OCI-LY1 (cell line): Measurements from ENCODE around the gene DIRAS2.

Experiments
- H2AFZ ChIP-seq: fragments of 200-600 bp; sonication (generic), shearing (Covaris generic); 2 replicates; pipeline ENCODE4 v1.6.0; 2014; ENCODE audit warnings: antibody characterized with exemption, mild to moderate bottlenecking, low read length
- H3F3A ChIP-seq: fragments of 200-600 bp; sonication (generic), shearing (Covaris generic); 2 replicates; pipeline ENCODE4 v1.6.0; 2014; ENCODE audit warnings: mild to moderate bottlenecking, antibody characterized with exemption, low read length, moderate library complexity; ENCODE audit not compliant: insufficient read depth
- H3K27ac ChIP-seq: fragments of 200-600 bp; sonication (generic); 2 replicates; pipeline ENCODE4 v1.5.1; 2014; ENCODE audit warnings: low read length, mixed run types, mild to moderate bottlenecking, low read depth; ENCODE audit not compliant: poor library complexity, severe bottlenecking
- H3K27me3 ChIP-seq: fragments of 200-600 bp; sonication (generic); 2 replicates; pipeline ENCODE4 v1.6.0; 2014; ENCODE audit warnings: antibody characterized with exemption, mild to moderate bottlenecking, low read length, moderate library complexity; ENCODE audit not compliant: insufficient read depth
- H3K36me3 ChIP-seq: fragments of 200-600 bp; sonication (generic); 2 replicates; pipeline ENCODE4 v1.6.1; 2014; ENCODE audit warnings: mild to moderate bottlenecking, antibody characterized with exemption, low read length, moderate library complexity, mixed read lengths; ENCODE audit not compliant: insufficient read depth
- H3K4me1 ChIP-seq: fragments of 200-600 bp; sonication (generic); 2 replicates; pipeline ENCODE4 v1.5.1; 2014; ENCODE audit warnings: mild to moderate bottlenecking, low read length, moderate library complexity; ENCODE audit not compliant: insufficient read depth, severe bottlenecking
- H3K4me2 ChIP-seq: fragments of 200-600 bp; sonication (generic), shearing (Covaris generic); 2 replicates; pipeline ENCODE4 v1.6.1; 2014; ENCODE audit warnings: low read length
- H3K4me3 ChIP-seq: fragments of 200-600 bp; sonication (generic); 2 replicates; pipeline ENCODE4 v1.5.1; 2014; ENCODE audit warnings: low read length, low read depth, mild to moderate bottlenecking, mixed read lengths; ENCODE audit not compliant: poor library complexity, severe bottlenecking
- H3K79me2 ChIP-seq: fragments of 200-600 bp; shearing (Covaris generic); 2 replicates; pipeline ENCODE4 v1.6.1; 2016; ENCODE audit warnings: mixed run types, low read length, mixed read lengths; ENCODE audit not compliant: insufficient read depth
- H3K9ac ChIP-seq: fragments of 200-600 bp; sonication (generic), shearing (Covaris generic); 2 replicates; pipeline ENCODE4 v1.6.1; 2014; ENCODE audit warnings: mild to moderate bottlenecking, low read length, mixed read lengths
- H3K9me2 ChIP-seq: fragments of 200-600 bp; sonication (generic), shearing (Covaris generic); 2 replicates; pipeline ENCODE4 v1.6.1; 2014; ENCODE audit warnings: low read depth, mild to moderate bottlenecking, low read length, mixed read lengths
- H3K9me3 ChIP-seq: fragments of 200-600 bp; shearing (Covaris generic); 2 replicates; pipeline ENCODE4 v1.6.1; 2014; ENCODE audit warnings: low read length, mixed read lengths
- H4K20me1 ChIP-seq: fragments of 200-600 bp; sonication (generic), shearing (Covaris generic); 2 replicates; pipeline ENCODE4 v1.6.0; 2016; ENCODE audit warnings: mild to moderate bottlenecking, low read length; ENCODE audit not compliant: insufficient read depth
- EZH2 ChIP-seq: fragments of 200-600 bp; sonication (generic), shearing (Covaris generic); IDR thresholded peaks from 2 replicates; pipeline ENCODE4 v1.8.0; 2017; ENCODE audit warnings: borderline replicate concordance, mixed run types, mild to moderate bottlenecking, antibody characterized with exemption, low read length, moderate library complexity, mixed read lengths
- TF ChIP-seq, protein P1 (sequence below): fragments of 200-600 bp; sonication (generic), shearing (Covaris generic); IDR thresholded peaks from 2 replicates; pipeline ENCODE4 v1.5.1; 2017; ENCODE audit warnings: mild to moderate bottlenecking, antibody characterized with exemption, low read length, moderate library complexity, mixed read lengths

The DIRAS2 gene, protein sequence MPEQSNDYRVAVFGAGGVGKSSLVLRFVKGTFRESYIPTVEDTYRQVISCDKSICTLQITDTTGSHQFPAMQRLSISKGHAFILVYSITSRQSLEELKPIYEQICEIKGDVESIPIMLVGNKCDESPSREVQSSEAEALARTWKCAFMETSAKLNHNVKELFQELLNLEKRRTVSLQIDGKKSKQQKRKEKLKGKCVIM

DNA sequence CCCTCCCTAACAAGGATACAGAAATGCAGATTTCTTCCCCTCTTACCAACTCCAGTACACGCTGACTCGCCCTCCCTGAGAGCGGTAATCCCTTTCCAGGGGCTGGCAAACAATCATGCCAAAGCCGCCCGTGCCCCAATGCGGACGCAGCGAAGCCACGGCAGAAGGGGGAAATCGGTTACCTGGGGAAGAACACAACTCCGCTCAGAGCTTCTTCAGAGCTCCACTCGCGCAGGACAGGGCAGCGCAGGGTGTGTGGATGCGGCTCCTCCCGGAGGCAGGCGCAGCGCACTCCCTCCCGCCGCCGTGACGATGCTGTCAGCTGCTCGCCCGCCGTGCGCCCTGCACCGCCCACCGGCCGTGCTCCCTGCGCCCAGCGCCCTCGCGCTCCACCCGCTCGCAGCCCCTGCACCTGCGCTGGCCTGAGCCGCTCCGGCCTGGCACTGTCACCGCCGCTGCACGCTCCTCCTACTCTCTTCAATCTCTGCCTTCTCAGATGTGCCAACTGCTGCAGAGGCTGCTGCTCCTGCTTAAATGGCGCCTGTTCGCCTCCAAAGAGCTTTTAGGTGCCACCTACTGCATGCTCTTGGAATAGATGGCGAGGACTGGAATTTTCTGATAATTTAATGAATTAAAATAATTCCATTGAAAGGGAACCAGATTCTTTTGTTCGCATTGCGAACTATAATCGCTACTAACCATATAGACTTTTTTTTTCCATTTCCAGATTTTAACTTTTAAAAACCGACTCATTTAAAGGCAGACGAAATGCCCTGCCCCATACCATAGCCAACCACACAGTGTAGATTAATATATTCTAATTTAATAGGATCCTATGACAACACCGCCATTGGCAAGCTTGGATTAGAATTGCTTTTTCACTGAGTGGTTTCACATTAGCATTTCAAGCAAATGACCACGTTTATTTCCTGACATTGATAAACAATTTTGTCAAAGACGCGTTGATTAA is at the start of gene DIRAS2:
DIRAS2 (minus strand) TSS at position 255 of the 970 bp plus-strand sequence. CDS start 28,997 bp downstream, outside the sequence.
- H3K9ac ChIP-seq, result no peak within 1 kb of the TSS
- no peaks in the 10 kb centered on the region for H3K79me2 ChIP-seq
- no peaks in the 10 kb centered on the region for H3K27me3 ChIP-seq
- TF ChIP-seq EZH2, result no peak
- TF ChIP-seq, protein P1, sequence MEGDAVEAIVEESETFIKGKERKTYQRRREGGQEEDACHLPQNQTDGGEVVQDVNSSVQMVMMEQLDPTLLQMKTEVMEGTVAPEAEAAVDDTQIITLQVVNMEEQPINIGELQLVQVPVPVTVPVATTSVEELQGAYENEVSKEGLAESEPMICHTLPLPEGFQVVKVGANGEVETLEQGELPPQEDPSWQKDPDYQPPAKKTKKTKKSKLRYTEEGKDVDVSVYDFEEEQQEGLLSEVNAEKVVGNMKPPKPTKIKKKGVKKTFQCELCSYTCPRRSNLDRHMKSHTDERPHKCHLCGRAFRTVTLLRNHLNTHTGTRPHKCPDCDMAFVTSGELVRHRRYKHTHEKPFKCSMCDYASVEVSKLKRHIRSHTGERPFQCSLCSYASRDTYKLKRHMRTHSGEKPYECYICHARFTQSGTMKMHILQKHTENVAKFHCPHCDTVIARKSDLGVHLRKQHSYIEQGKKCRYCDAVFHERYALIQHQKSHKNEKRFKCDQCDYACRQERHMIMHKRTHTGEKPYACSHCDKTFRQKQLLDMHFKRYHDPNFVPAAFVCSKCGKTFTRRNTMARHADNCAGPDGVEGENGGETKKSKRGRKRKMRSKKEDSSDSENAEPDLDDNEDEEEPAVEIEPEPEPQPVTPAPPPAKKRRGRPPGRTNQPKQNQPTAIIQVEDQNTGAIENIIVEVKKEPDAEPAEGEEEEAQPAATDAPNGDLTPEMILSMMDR, result no peak
- H3K4me3 ChIP-seq, result no peak within 1 kb of the TSS
- no peaks in the 10 kb centered on the region for H3K9me3 ChIP-seq
- no peaks in the 10 kb centered on the region for H4K20me1 ChIP-seq
- no peaks in the 10 kb centered on the region for H3K9me2 ChIP-seq
- no peaks in the 10 kb centered on the region for H3K4me1 ChIP-seq
- no peak within 1 kb of the TSS for H2AFZ ChIP-seq
- H3K36me3 ChIP-seq, result no peaks in the 10 kb centered on the region
- no peaks in the 10 kb centered on the region for H3F3A ChIP-seq
- H3K27ac ChIP-seq, result no peak within 1 kb of the TSS
- H3K4me2 ChIP-seq, result no peak within 1 kb of the TSS

DNA sequence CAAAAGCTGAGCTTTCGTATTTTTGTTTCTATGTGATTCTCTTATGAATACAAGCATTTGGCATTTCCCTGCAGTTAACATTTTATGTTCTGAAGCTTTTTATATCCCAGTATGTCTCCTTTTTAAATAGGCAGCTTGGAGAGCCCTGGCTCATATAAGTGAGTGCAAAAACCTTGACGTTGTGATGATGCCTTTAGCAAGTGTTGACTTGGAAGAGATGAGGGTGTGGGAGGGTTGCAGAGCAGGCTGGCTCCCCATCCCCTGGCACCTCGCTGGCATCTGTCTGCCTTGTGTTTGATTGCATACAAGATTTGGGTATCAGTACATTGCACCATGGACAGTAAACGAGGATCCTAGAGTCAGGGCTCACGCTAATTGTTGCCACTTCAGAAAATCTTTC is 42.1 kb upstream of the DIRAS2 start:
- no peak overlapping the region for H2AFZ ChIP-seq
- H3K4me1 ChIP-seq, result no peaks in the 10 kb centered on the region
- H3K9me3 ChIP-seq, result no peaks in the 10 kb centered on the region
- no peak overlapping the region for H3K27ac ChIP-seq
- no peak overlapping the region for H3K4me2 ChIP-seq
- no peak overlapping the region for H3K4me3 ChIP-seq
- H3K9me2 ChIP-seq, result no peaks in the 10 kb centered on the region
- no peaks in the 10 kb centered on the region for H3K36me3 ChIP-seq
- TF ChIP-seq, protein P1, result no peak
- TF ChIP-seq EZH2, result no peak
- H4K20me1 ChIP-seq, result no peaks in the 10 kb centered on the region
- no peaks in the 10 kb centered on the region for H3K79me2 ChIP-seq
- H3K27me3 ChIP-seq, result no peaks in the 10 kb centered on the region
- H3K9ac ChIP-seq, result no peak overlapping the region
- no peaks in the 10 kb centered on the region for H3F3A ChIP-seq

DNA sequence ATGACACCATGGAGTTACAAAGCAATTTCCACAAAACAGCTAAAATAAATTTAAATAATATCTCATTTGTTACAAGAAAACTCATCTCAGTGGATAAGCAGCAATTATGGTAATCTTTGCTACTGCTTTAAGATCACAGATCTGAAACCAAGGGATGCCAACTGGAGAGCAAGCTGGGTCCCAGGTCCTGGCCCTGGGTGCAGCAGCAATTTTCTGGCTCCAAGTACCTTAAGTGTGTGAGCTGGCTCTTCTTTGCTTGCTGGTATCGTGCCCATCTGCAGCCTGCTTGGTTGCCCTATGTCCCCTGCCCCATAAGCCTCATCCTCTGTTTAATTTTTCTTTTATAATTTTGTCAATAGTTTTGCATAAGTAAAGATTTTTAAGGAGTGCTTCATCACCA is 41.5 kb upstream of the DIRAS2 start:
- no peaks in the 10 kb centered on the region for H3F3A ChIP-seq
- H2AFZ ChIP-seq, result no peak overlapping the region
- no peaks in the 10 kb centered on the region for H3K36me3 ChIP-seq
- no peak overlapping the region for H3K4me2 ChIP-seq
- H3K79me2 ChIP-seq, result no peaks in the 10 kb centered on the region
- H3K27ac ChIP-seq, result no peak overlapping the region
- H3K9me3 ChIP-seq, result no peaks in the 10 kb centered on the region
- H4K20me1 ChIP-seq, result no peaks in the 10 kb centered on the region
- H3K9me2 ChIP-seq, result no peaks in the 10 kb centered on the region
- H3K27me3 ChIP-seq, result no peaks in the 10 kb centered on the region
- no peaks in the 10 kb centered on the region for H3K4me1 ChIP-seq
- no peak overlapping the region for H3K4me3 ChIP-seq
- TF ChIP-seq EZH2, result no peak
- TF ChIP-seq, protein P1, result no peak
- no peak overlapping the region for H3K9ac ChIP-seq
